ENCODE results near the gene HAUS2.
A peak's percentile ranks its signal among the peaks of the same experiment; 100 is the strongest.
"Not testable (repeated sequence)": the region's sequence is repeated elsewhere in the genome, so short reads cannot be mapped to it uniquely, and the experiment has no call there.

The HAUS2 gene

DNA sequence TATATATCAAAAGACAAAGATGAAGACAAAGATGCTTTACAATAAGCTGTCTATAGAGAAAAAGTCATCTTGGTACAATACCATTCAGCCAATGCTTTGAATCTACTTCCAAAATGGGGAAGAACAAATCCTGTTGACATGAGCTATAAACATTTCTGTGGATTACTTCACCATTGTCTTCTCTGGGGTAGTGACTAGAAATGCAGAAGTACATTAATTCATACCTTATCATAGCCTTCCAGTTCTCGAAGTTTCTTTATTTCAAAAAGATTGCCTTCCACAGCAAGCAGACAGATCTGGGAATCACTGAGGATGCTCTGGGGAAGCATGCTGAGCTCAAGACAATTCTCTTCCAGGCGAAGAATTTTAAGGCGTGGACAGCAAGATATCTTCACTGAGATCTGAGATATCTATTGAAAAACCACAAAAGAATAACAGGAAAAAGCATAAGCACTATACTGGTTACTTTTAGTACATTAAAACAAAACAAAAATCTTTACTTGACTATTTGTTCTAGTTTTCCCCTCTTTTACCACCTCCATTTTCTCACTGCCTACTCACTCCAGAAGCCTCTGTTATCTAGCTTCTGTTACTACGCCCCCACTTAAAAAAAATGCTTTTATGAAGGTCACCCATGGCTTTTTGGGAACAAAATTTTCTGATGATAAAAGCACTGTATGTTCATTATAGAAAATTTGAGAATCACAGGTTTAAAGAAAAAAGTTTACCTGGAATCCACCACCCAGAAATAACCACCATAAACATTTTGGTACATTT is 3.6 kb upstream of the HAUS2 start:
- TF ChIP-seq, protein P1, sequence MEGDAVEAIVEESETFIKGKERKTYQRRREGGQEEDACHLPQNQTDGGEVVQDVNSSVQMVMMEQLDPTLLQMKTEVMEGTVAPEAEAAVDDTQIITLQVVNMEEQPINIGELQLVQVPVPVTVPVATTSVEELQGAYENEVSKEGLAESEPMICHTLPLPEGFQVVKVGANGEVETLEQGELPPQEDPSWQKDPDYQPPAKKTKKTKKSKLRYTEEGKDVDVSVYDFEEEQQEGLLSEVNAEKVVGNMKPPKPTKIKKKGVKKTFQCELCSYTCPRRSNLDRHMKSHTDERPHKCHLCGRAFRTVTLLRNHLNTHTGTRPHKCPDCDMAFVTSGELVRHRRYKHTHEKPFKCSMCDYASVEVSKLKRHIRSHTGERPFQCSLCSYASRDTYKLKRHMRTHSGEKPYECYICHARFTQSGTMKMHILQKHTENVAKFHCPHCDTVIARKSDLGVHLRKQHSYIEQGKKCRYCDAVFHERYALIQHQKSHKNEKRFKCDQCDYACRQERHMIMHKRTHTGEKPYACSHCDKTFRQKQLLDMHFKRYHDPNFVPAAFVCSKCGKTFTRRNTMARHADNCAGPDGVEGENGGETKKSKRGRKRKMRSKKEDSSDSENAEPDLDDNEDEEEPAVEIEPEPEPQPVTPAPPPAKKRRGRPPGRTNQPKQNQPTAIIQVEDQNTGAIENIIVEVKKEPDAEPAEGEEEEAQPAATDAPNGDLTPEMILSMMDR (conservative IDR thresholded peaks at IDR 0.05; ENCODE audit: low read length): no peak
- no peak for DNase-seq (ENCODE audit: low read depth)
- no peak overlapping the region for H3K4me3 ChIP-seq (ENCODE audit: low read length)

DNA sequence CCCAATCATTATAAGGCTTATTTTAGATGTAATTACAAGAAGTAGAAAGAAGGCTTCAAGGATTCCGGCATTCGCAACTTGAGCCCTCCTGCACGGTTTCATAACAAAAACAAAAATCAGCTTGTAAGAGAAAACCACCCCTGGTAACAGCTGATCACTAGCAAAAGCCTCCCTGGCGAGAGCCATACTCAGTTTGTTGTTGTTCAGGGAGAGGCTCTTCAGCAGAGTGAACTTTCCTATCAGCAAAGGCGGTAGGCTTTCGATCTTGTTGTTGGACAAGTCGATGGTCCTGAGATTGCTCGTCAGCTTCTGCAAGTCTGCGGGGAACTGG is 755 bp upstream of the HAUS2 start:
- peak overlapping the region; percentile 99 for H3K4me3 ChIP-seq (ENCODE audit: low read length)
- TF ChIP-seq, protein P1 (conservative IDR thresholded peaks at IDR 0.05; ENCODE audit: low read length): no peak
- DNase-seq (ENCODE audit: low read depth): peak; percentile 38

DNA sequence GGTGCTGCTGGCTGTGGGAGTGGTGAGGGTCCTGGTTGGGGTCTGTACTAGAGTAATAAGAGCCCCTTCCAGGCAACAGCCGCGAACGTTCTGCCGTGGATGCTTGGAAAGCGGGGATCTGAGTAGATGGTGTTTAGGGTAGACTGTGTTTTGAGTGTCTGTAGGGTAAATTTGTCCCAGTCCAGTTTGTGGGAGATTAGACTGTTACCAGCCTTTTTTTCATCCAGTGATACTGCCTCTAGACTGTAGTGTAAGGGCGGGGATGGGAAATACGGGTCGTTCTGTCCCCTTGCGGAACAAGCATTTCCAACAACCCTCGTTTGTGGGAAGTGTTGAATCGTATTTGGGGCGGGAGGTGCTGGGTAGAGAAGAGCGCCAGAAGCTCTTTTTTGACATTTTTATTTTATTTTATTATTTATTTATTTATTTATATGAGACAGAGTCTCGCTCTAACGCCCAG is 424 bp downstream of the HAUS2 start:
- TF ChIP-seq, protein P1 (conservative IDR thresholded peaks at IDR 0.05; ENCODE audit: low read length): no peak
- peak overlapping the region; percentile 99 for H3K4me3 ChIP-seq (ENCODE audit: low read length)
- peak; percentile 15 for DNase-seq (ENCODE audit: low read depth)

DNA sequence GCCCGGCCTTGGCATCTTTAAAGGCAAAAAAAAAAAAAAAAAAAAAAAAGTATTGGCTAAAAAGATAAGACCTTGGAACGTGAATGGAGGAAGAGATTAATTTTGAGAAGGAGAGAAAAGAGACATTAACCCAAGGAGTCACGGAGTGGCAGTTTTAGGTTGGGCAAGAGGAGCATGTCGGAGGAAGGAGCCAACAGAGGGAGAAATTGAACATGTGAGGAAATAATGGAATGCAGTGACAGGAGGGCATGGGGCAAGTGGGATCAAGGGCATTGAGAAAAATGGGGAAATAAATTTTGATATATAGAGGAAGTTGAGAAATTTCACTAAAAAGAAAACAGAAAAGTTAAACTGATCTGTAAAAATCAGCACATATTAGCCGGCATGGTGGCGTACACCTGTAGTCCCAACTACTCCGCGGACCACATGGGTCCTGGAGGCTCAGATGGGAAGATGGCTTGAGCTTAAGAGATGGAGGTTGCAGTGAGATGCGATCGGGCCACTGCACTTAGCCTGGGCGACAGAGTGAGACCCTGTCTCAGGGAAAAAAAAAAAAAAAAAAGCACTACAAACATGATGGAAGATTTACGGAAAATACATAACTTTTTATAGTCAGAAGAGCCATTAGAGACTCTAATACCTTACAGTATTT is 1.2 kb downstream of the HAUS2 start:
- no peak for DNase-seq (ENCODE audit: low read depth)
- TF ChIP-seq, protein P1 (conservative IDR thresholded peaks at IDR 0.05; ENCODE audit: low read length): no peak
- peak overlapping the region; percentile 99 for H3K4me3 ChIP-seq (ENCODE audit: low read length)

DNA sequence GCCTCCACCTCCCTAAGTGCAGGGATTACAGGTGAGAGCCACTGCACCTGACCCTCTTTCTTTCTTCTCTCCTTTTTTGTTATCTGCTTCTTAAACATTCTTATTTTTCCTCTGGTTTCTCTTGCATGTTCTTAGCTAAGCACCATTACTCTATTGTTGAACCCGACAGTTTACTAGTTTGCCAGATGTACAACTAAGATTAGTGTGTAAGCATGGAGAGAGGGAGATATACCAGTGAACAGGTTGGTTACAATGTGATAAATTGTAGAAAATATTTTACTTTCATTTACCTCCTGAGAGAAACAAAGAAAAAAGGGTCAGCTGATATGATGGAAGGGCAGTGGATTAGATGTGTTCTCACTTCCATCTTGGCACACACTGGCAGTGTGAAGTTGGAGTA is 4.9 kb downstream of the HAUS2 start:
- no peak for DNase-seq (ENCODE audit: low read depth)
- no peak overlapping the region for H3K4me3 ChIP-seq (ENCODE audit: low read length)
- TF ChIP-seq, protein P1 (conservative IDR thresholded peaks at IDR 0.05; ENCODE audit: low read length): no peak

DNA sequence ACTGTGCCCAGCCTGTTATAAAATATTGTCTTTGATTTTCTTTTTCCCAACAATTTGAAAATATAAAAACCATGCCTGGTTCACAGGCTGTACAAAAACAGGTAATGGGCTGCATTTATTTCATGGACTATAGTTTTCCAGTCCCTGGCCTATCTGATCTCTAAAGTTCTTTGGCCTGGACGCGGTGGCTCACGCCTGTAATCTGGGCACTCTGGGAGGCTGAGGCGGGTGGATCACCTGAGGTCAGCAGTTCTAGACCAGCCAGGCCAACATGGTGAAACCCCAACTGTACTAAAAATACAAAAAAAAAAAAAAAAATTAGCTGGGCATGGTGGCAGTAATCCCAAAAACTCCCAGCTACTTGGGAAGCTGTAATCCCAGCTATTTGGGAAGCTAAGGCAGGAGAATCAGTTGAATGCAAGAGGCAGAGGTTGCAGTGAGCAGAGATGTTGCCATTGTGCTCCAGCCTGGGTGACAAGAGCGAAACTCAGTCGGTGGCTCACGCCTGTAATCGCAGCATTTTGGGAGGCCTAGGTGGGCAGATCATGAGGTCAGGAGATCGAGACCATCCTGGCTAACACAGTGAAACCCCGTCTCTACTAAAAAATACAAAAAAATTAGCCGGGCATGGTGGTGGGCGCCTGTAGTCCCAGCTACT is 8.0 kb downstream of the HAUS2 start:
- DNase-seq (ENCODE audit: low read depth); H3K4me3 ChIP-seq (ENCODE audit: low read length): not testable (repeated sequence)

DNA sequence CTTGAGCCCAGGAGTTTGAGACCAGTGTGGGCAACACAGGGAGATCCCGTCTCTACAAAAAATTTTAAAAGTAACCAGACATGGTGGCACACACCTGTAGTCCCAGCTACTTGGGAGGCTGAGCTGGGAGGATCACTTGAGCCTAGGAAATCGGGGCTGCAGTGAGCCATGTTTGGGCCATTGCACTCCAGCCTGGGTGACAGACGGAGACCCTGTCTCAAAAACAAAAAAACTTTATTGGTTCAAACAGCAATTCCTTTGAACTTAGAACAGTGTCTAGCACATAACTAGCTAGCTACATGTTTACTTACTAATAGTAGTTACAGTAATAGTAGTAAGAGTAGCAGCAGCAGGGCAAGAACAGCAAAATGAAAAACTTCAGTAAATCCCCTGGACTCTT is 10.1 kb downstream of the HAUS2 start:
- H3K4me3 ChIP-seq (ENCODE audit: low read length): no peak overlapping the region
- no peak for DNase-seq (ENCODE audit: low read depth)
- TF ChIP-seq, protein P1 (conservative IDR thresholded peaks at IDR 0.05; ENCODE audit: low read length): no peak
